Esophagus muscularis mucosa (tissue), 3 donors: ENCODE measurements around the gene BID.

ENCODE experiments used
- CTCF ChIP-seq, 3 experiments: fragments of 200-600 bp in 2 of 3; fragments of 450-650 bp in 1 of 3; sonication (generic) in 2 of 3; IDR thresholded peaks; one replicate each; pipeline ENCODE4 v1.5.1; 2017 to 2019; ENCODE audit warnings: antibody characterized with exemption in 3 of 3, mild to moderate bottlenecking in 2 of 3, moderate library complexity in 1 of 3
- POLR2AphosphoS5 ChIP-seq, 2 donors: sonication (generic); formaldehyde crosslinking; IDR thresholded peaks; one replicate each; pipeline ENCODE4 v1.6.1; 2017; ENCODE audit warnings: antibody characterized with exemption in 2 of 2

- TF ChIP-seq CTCF (IDR thresholded peaks at IDR 0.05) (no peak), POLR2AphosphoS5 (IDR thresholded peaks at IDR 0.05) (no peak)
Measured at GRCh38 chr22:17743661-17744411, 30.4 kb downstream of the BID start.
